LNCaP clone FGC (cell line): ENCODE data around the gene SHC4.

ENCODE experiments used
- DNase-seq: peaks from one replicate; pipeline ENCODE4 v3.0.0-alpha.2; 2011; ENCODE audit warnings: low read depth
- H3K4me3 ChIP-seq: 2 replicates; pipeline ENCODE4 v1.5.1; 2011; ENCODE audit warnings: mild to moderate bottlenecking, low read depth, low read length, control low read depth
- CTCF ChIP-seq: IDR thresholded peaks from 2 replicates; pipeline ENCODE4 v1.5.1; 2012; ENCODE audit warnings: mild to moderate bottlenecking; ENCODE audit not compliant: control insufficient read depth, insufficient read depth; ENCODE audit errors: extremely low read depth

SHC4 gene

GRCh38 chr15:48954538-48954937 lies 9.2 kb downstream of the SHC4 start:
- TF ChIP-seq CTCF: no peak
- no peak overlapping the region for H3K4me3 ChIP-seq
- no peak for DNase-seq

DNA sequence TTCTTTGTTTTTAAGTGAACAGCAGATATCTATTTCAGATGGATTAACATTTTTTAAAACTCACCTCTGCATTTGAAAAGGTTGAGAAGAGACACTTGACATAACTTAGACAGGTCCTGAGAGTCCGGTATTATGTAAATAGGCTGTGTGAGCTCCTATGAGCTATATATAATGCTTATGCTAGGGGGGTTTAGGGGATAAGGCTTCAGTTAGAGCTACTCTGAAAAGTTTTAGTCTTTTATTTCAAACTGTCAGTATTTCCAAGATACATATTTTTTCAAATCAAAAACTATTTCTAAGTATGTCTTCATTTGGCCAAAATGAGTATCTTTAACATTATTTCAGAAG lies 16.9 kb downstream of the SHC4 start:
- DNase-seq: no peak
- H3K4me3 ChIP-seq: no peak overlapping the region
- TF ChIP-seq CTCF: no peak

DNA sequence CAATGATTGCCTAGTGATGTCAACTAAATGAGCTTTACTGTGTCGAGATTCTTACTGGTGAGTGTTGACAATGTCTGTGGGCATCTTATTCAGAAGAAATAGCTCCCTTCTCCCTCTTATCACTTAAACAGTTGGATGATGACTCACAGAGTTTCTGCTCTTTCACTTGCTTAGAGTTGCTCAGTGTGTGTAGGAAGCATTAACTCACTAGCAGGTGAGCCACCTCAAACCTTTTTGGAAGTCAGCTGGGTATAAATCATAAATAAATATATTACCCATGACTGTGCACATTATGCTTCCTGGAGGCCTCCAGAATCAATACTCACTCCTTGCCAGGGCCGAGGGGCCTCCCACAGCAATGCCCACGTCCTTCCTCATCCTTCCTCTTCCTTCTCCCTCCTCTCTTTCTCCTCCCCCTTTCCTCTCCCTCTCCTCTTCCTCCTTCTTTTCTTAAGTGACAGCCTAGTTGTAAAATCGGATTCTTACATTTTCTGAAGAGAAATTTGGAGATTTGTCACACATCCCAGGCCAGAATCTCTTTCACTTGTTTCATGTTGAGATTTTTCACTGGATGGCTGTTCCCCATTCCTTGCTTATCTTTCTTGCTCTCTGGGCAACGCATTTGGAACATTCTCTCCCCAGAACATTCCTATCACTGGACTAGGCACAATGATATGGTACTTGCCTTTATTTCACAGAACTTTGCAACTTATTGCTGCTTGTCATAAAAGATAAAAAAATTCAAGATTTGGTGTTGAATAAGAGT lies 17.5 kb downstream of the SHC4 start:
- H3K4me3 ChIP-seq: no peak overlapping the region
- TF ChIP-seq CTCF: no peak
- DNase-seq: no peak

DNA sequence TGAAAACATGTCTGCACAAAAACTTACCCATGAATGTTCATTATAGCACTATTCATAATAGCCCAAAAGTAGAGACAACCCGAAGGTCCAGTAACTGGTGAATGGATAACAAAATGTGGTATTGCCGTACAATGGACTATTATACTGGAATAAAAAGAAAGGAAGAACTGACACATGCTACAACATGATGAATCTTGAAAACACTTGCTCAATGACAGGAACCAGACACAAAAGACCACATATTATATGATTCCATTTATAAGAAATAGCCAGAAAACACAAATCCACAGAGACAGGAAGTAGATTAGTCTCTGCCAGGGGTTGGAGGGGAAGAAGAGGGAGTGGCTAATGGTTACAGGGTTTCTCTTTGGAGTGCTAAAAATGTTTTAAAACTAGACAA lies 18.3 kb downstream of the SHC4 start:
- no peak for DNase-seq
- no peak for TF ChIP-seq CTCF

GRCh38 chr15:48941904-48942303 lies 21.8 kb downstream of the SHC4 start:
- H3K4me3 ChIP-seq: no peak overlapping the region
- DNase-seq: no peak
- no peak for TF ChIP-seq CTCF

More for the DNA sequence above, 18.3 kb downstream of the SHC4 start:
- no peak overlapping the region for H3K4me3 ChIP-seq

DNA sequence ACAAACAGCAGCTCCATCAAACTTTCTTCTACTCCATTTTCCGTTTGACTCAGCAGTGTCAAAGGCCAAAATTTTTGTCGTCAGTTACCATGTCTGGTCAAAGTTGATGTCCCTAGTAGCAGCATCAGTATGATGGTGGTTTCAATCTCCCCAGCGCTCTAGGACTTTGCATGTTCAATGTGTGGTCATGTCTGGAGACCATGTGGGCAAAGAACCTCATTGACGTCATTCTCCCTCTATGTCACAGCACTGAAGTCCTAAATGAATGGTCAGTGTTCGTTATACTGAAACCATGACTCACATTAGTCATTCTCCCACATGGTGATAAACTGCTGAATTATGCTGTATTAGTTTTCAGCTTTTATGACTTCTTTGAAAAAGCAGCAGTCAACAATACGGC lies 23.2 kb downstream of the SHC4 start:
- no peak overlapping the region for H3K4me3 ChIP-seq
- no peak for DNase-seq
- TF ChIP-seq CTCF: no peak

GRCh38 chr15:48939648-48940047 lies 24.1 kb downstream of the SHC4 start:
- no peak for DNase-seq
- TF ChIP-seq CTCF: no peak
- H3K4me3 ChIP-seq: no peak overlapping the region
